ENCODE results near the gene KNOP1.

KNOP1 gene, protein sequence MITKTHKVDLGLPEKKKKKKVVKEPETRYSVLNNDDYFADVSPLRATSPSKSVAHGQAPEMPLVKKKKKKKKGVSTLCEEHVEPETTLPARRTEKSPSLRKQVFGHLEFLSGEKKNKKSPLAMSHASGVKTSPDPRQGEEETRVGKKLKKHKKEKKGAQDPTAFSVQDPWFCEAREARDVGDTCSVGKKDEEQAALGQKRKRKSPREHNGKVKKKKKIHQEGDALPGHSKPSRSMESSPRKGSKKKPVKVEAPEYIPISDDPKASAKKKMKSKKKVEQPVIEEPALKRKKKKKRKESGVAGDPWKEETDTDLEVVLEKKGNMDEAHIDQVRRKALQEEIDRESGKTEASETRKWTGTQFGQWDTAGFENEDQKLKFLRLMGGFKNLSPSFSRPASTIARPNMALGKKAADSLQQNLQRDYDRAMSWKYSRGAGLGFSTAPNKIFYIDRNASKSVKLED

DNA sequence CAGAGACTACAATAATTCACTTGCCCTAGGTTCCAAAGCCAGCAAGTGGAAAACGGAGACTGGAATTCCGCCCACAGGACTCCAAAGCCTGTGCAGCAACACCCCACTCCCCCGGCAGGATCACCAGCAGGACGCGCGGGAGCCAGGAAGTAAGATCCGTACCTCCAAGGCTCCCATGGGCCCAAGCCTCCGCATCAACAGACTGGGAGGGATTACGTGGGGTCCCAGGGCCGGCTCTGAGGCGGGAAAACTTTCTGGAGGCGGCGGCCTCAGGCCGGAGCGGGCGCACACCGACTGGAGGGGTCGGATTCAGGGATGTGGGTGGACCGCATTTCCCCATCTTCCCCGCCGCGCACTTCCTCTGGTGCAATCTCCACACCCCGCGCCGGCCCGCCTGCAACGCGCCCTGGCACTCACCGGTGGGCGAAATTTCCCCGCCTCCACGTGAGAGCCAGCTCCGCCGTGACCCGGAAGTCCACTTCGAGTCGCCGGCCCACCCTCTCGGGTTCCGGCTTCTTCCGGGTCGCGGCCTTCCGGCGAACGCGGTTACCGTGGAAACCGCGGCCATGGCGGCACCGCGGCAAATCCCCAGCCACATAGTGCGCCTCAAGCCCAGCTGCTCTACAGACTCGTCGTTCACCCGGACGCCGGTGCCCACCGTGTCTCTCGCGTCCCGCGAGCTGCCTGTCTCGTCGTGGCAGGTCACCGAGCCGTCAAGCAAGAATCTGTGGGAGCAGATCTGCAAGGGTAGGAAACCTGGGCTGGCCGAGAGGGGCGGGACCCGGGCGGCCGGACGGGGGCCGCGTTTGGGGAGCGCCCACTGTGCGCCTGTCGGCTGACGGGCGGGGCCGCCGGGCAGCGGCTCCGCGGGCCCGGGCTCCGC, at the start of gene KNOP1, which contains the start of gene IQCK:
KNOP1 (minus strand) TSS at position 487 of the 883 bp plus-strand sequence. CDS start 3,192 bp downstream, outside the sequence.
IQCK (plus strand) TSS at position 531 of the 883 bp plus-strand sequence; CDS start at position 567, 36 bp downstream.
- peak; percentile 91 for DNase-seq
- in situ Hi-C loops (cut with MboI; ENCODE audit: low pct_unique_long_range_greater_than_20kb, low sequenced_read_pairs) = no loop called here

- DNase-seq = no peak
- in situ Hi-C loops (cut with MboI; ENCODE audit: low pct_unique_long_range_greater_than_20kb, low sequenced_read_pairs) = no loop called here
Measured at GRCh38 chr16:19767497-19767896, 49.5 kb upstream of the KNOP1 start.

- DNase-seq = no peak
- in situ Hi-C loops (cut with MboI; ENCODE audit: low pct_unique_long_range_greater_than_20kb, low sequenced_read_pairs) = no loop called here
Measured at GRCh38 chr16:19766988-19767387, 49.0 kb upstream of the KNOP1 start.

- in situ Hi-C loops (cut with MboI; ENCODE audit: low pct_unique_long_range_greater_than_20kb, low sequenced_read_pairs) = no loop called here
- no peak for DNase-seq
Measured at GRCh38 chr16:19766554-19766884, 48.5 kb upstream of the KNOP1 start.

DNA sequence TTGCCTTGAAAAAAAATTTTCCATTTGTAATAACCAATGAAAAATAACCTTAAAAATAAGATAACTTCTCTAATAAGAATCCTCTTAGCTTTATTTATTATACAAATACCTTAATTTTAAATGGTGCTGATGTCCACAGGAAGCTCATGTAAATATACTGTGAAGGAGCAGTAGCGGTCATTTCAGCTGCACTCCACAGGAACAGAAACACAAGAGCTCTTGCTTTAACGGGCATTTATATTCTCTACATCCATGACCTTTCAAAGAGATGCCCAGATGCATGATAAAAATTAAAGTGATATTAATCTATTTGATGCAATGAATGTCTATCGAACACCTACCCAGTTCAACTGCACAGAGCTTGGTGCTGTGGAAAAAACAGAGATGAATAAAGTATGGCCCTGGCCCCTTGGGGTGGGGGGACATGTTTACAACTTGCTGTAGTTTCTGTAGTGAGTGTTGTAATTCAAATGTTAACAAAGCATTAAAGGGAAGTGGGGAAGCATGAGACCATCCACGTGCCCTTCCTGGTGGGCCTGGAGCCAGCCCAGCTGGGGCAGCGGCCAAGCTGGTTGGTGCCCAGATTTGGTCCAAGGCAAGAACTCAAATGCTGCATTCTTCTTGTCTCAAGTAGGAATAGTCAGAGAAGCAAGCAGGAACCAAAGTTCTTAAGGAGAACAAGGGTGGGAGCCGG, 48.0 kb upstream of the KNOP1 start:
- in situ Hi-C loops (cut with MboI; ENCODE audit: low pct_unique_long_range_greater_than_20kb, low sequenced_read_pairs) = no loop called here
- DNase-seq = no peak

GRCh38 chr16:19760356-19761060, 42.5 kb upstream of the KNOP1 start:
- in situ Hi-C loops (cut with MboI; ENCODE audit: low pct_unique_long_range_greater_than_20kb, low sequenced_read_pairs) = no loop called here
- no peak for DNase-seq

DNA sequence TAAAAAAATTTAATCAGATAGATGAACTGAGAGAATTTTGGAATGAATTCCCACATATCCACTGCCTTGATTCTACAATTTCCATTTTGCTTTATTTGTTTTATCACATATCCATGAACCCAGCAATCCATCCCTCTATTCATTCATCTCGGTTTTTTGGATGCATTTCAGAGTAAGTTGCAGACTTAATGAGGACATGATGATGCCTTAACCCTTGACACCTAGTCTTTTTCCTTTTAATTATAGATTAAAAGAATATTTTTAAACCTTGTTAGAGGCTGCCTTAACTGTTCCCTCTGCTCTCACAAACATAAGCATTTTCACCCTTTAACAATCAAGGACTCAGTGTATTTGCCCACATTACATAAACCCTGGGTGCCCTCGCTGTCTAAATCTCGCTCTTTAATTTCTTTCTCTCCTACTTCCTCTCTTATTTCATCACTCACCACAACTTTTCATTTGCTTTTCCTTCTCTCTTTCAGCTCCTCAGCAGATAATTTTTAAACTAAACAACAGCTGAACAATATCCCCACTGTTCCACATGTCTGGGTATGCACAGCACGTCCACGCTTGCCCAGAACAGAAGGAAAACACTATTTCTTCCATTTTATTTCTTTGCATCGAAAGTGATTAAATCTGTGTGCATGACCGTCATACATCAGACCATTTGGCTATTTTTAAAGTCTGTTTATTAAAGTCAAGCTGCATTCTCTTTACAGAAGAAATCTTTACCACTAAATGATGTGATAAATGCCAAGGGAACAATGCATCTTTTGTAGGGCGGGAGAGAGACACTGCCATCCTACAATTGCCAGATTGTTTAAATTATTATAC, 40.0 kb upstream of the KNOP1 start:
- DNase-seq = peak; percentile 9
- in situ Hi-C loops (cut with MboI; ENCODE audit: low pct_unique_long_range_greater_than_20kb, low sequenced_read_pairs) = no loop called here

GRCh38 chr16:19757026-19757425, 39.0 kb upstream of the KNOP1 start:
- no peak for DNase-seq
- in situ Hi-C loops (cut with MboI; ENCODE audit: low pct_unique_long_range_greater_than_20kb, low sequenced_read_pairs) = no loop called here

- in situ Hi-C loops (cut with MboI; ENCODE audit: low pct_unique_long_range_greater_than_20kb, low sequenced_read_pairs) = no loop called here
- no peak for DNase-seq
Measured at GRCh38 chr16:19755268-19755667, 37.2 kb upstream of the KNOP1 start.

- in situ Hi-C loops (cut with MboI; ENCODE audit: low pct_unique_long_range_greater_than_20kb, low sequenced_read_pairs) = no loop called here
- DNase-seq = no peak
Measured at GRCh38 chr16:19754644-19755036, 36.6 kb upstream of the KNOP1 start.

GRCh38 chr16:19753815-19754643, 36.0 kb upstream of the KNOP1 start:
- no peak for DNase-seq
- in situ Hi-C loops (cut with MboI; ENCODE audit: low pct_unique_long_range_greater_than_20kb, low sequenced_read_pairs) = no loop called here

DNA sequence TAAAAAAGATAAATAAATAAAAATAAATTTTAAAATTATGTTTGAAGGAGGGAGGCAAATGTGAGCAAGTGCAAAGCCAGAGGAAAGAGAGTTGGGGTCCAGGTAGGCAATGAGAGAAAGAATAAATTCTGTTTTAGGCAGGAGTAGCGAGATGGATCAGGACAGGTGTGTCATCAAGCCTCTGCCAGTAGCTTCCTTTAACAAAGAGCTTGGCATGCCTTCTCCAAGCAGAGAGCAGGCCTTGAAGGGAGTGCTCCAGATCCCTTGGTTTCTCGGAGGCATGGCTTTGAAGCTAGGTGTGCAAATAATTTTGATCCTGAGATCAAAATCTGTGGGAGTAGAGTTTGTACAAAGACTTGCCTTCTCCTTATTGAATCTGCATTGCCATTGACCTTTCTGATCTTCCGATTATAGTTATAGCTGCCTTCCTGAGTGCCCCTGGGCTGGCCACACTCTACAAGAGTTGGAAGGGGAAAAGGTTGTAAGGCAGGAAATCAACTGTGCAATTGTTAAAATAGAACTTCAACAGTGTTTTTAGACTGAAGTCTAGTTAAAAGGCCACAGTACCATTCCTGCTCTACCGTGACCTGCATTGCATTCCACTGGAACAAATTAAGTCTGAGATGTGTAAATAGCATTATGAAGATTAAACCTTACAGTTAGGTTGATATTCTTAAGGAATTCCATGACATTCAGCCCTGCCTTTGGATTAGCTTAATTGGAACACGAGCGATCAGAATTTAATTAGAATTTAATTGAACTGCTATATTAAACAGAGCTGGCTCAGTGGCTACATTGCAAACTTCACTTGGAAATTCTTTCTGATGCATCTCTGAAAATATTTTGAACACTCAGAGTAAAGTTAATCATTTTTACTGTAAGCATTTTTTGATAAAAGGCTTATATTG, 33.7 kb upstream of the KNOP1 start:
- in situ Hi-C loops (cut with MboI; ENCODE audit: low pct_unique_long_range_greater_than_20kb, low sequenced_read_pairs) = no loop called here
- no peak for DNase-seq

DNA sequence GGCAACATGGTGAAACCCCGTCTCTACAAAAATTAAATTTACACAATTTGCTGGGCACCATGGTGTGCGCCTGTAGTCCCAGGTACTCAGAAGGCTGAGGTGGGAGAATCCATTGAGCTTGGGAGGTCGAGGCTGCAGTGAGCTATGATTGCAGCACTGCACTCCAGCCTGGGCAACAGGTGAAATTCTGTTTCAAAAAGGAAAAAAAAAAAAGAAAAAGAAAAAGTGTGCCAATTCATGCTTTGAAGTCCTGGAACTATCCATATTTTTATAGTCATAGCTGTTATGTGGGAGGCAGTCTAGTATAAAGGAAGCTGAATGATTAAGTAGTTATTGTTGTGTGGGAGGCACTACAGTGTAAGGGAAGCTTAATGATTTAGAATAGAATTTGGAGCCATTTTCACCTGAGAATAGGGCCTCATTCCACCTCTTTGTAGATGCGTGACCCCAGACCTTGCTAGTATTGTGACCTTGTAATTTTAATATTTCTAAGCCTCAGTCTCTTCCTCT, 31.6 kb upstream of the KNOP1 start:
- DNase-seq = no peak
- in situ Hi-C loops (cut with MboI; ENCODE audit: low pct_unique_long_range_greater_than_20kb, low sequenced_read_pairs) = no loop called here

DNA sequence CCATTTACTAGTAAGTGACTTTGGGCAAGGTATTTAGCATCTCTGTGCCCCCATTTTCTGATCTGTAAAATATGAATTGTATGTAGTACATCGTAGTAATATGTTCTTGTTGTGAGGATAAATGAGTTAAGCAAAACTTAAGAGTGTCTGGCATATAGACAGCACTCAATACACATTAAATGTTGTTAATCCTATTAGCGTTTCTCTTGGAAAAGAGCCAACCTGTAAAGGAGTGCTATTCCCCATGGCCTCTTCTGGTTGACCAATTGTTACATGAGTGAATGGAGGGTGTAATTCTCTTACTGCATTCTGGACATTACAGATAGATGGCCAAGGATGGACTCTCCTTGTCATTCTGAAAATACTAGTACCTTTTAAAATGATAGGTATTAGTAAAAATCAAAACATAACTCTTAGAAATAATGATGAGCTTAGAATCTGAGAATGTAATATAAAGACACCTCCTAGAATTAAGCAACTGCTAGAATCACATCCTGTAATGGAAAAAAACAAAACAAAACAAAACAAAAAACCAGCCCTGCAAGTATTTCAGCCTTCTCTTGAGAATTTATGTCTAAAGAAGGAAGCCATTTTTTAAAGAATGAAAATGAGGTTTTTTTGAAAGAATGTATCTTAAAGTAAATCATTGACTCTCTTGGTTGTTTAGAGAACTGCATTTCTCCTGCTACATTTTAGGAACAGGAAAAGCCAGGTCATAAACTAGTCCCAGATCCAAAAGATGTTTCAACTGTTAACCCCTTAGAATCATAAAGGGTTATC, 30.6 kb upstream of the KNOP1 start:
- in situ Hi-C loops (cut with MboI; ENCODE audit: low pct_unique_long_range_greater_than_20kb, low sequenced_read_pairs) = no loop called here
- no peak for DNase-seq

GRCh38 chr16:19746561-19746960, 28.5 kb upstream of the KNOP1 start:
- DNase-seq = no peak
- in situ Hi-C loops (cut with MboI; ENCODE audit: low pct_unique_long_range_greater_than_20kb, low sequenced_read_pairs) = no loop called here

All from KBM-7 (cell line).